ENCODE data around the gene ITPA.
"Not testable (repeated sequence)": the region's sequence is repeated elsewhere in the genome, so short reads cannot be mapped to it uniquely, and the experiment has no call there.

GRCh38 chr20:3215359-3215917 is 6.1 kb downstream of the ITPA start:
- not testable (repeated sequence) for TF ChIP-seq CTCF (conservative IDR thresholded peaks at IDR 0.05; ENCODE audit: low read depth in 2 of 2); NANOG (IDR thresholded peaks at IDR 0.05; ENCODE audit: borderline replicate concordance); EZH2 (IDR thresholded peaks at IDR 0.05; ENCODE audit: low read depth, unreplicated experiment)

All from GM23338 (cell line).